HG02588 (cell line): Measurements from ENCODE around the gene COL23A1.
"Not testable (repeated sequence)": the region's sequence is repeated elsewhere in the genome, so short reads cannot be mapped to it uniquely, and the experiment has no call there.

Experiments
- ATAC-seq: cut with Tn5 transposase; IDR thresholded peaks from one replicate; pipeline ENCODE4 v1.9.1; 2021; ENCODE audit warnings: mild to moderate bottlenecking, moderate library complexity; ENCODE audit not compliant: unreplicated experiment

The COL23A1 gene

GRCh38 chr5:178237431-178238312 is 352.5 kb downstream of the COL23A1 start:
- ATAC-seq, result no peak

GRCh38 chr5:178236679-178237078 is 353.5 kb downstream of the COL23A1 start:
- ATAC-seq, result no peak

GRCh38 chr5:178236126-178236525 is 354.1 kb downstream of the COL23A1 start:
- ATAC-seq, result no peak

GRCh38 chr5:178235588-178235974 is 354.6 kb downstream of the COL23A1 start:
- no peak for ATAC-seq

GRCh38 chr5:178234750-178235587 is 355.2 kb downstream of the COL23A1 start:
- ATAC-seq, result no peak

- ATAC-seq, result no peak
Observed at GRCh38 chr5:178234121-178234749, 356.0 kb downstream of the COL23A1 start.

- no peak for ATAC-seq
Observed at GRCh38 chr5:178232920-178233429, 357.2 kb downstream of the COL23A1 start.

- ATAC-seq, result peak; percentile 66
Observed at GRCh38 chr5:178232124-178232919, 357.9 kb downstream of the COL23A1 start, which contains the start of gene PHYKPL. TSS of gene PHYKPL (minus strand) at chr5:178232802. CDS start at chr5:178232550, 252 bp downstream.

- ATAC-seq, result no peak
Observed at GRCh38 chr5:178231539-178232123, 358.6 kb downstream of the COL23A1 start.

- ATAC-seq, result no peak
Observed at GRCh38 chr5:178230879-178231538, 359.2 kb downstream of the COL23A1 start.

- ATAC-seq, result no peak
Observed at GRCh38 chr5:178229861-178230260, 360.3 kb downstream of the COL23A1 start.

- not testable (repeated sequence) for ATAC-seq
Observed at GRCh38 chr5:178229111-178229510, 361.1 kb downstream of the COL23A1 start.

- no peak for ATAC-seq
Observed at GRCh38 chr5:178228609-178229008, 361.6 kb downstream of the COL23A1 start.

- no peak for ATAC-seq
Observed at GRCh38 chr5:178227929-178228328, 362.3 kb downstream of the COL23A1 start.

- no peak for ATAC-seq
Observed at GRCh38 chr5:178227138-178227659, 363.0 kb downstream of the COL23A1 start.

- no peak for ATAC-seq
Observed at GRCh38 chr5:178225174-178225573, 365.0 kb downstream of the COL23A1 start.

GRCh38 chr5:178224403-178224802 is 365.8 kb downstream of the COL23A1 start:
- no peak for ATAC-seq

- ATAC-seq, result no peak
Observed at GRCh38 chr5:178223828-178224335, 366.3 kb downstream of the COL23A1 start.
